ENCODE data around the gene AUTS2. TPM values are rescaled to one million over a fixed set of nuclear protein-coding genes. Genes with fewer than 3 reads are reported as not detected.

Gene AUTS2
- total RNA-seq, 1 donor from 2014 or later: 80.6 TPM

DNA sequence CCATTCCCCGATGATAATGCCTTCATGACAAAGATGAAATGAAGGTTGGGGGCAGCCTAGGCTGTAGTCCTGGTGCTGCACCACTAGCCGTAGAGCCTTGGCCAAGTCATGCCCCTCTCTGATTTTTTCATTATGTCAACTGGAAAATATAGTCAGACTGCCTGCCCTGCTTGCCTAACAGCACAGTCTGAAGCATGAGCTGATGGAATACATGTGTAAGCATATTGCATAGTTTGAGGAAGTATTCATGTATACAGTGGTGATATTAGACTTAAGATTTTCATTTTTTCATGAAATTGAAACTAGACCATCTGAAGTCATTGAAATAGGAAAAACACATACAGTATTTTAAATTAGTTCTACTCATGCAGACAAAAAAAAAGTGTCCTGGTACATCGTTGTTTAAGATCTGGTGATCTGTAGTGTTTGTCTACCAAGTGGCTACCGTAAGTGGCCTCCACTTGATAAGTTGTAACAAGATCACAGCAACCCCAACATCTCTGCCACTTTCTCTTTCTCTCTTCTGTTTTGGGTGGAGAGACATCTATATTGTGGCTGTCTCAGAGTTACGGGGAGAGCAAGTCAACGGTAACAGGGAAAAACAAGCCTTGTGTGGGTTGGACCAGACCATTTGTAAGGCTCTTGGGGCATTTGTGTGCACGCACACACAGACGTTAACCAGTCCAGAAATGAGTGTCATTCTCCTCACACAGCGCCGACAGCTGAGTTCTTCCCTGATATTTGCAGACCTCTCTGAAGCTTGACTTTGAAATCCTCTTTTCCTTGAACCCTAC, 817.1 kb downstream of the AUTS2 start:
- TF ChIP-seq, protein P1, sequence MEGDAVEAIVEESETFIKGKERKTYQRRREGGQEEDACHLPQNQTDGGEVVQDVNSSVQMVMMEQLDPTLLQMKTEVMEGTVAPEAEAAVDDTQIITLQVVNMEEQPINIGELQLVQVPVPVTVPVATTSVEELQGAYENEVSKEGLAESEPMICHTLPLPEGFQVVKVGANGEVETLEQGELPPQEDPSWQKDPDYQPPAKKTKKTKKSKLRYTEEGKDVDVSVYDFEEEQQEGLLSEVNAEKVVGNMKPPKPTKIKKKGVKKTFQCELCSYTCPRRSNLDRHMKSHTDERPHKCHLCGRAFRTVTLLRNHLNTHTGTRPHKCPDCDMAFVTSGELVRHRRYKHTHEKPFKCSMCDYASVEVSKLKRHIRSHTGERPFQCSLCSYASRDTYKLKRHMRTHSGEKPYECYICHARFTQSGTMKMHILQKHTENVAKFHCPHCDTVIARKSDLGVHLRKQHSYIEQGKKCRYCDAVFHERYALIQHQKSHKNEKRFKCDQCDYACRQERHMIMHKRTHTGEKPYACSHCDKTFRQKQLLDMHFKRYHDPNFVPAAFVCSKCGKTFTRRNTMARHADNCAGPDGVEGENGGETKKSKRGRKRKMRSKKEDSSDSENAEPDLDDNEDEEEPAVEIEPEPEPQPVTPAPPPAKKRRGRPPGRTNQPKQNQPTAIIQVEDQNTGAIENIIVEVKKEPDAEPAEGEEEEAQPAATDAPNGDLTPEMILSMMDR (IDR thresholded peaks at IDR 0.05): no peak
- Mint-ChIP-seq H3K4me3 (ENCODE audit: unreplicated experiment) (no peak overlapping the region), H3K27ac (ENCODE audit: unreplicated experiment) (no peak overlapping the region), H3K36me3 (ENCODE audit: unreplicated experiment) (peaks cover 2% of the 10 kb centered on the region), H3K9me3 (ENCODE audit: unreplicated experiment) (no peaks in the 10 kb centered on the region), H3K27me3 (ENCODE audit: unreplicated experiment) (no peaks in the 10 kb centered on the region), H3K4me1 (ENCODE audit: unreplicated experiment) (no peaks in the 10 kb centered on the region)
- no peak for DNase-seq (ENCODE audit: extremely low spot score, unreplicated experiment)

DNA sequence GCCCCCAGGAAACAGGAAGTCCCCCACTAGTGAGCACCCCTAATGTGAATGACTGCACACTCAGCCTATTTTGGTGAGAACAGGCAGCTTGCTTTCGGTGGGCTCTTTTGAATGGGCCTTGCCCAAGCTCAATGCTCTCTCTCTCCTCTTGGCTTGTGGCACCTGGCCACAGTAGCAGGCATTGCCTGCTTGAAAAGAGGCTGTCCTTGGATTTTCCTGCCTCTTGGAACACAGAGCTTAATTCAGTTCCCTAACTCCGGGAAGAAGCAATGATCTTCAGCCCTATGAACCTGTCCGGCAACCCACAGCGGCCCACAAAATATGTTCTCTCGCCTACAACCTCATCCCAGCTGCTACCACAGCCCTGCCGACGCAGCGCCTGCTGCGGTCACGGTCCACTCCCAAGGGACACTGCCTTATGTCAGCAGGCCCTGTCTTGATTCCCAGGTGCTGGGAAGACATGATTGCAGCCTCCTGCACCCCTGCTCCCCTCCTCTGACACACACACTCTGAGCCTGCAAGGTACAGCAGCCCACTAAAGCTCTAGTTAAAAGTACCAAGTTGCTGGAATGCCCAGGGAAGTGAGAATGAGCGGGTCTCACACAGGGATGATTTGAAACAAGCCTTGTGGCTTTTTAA, 818.2 kb downstream of the AUTS2 start:
- no peaks in the 10 kb centered on the region for H3K4me1 Mint-ChIP-seq (ENCODE audit: unreplicated experiment)
- H3K27ac Mint-ChIP-seq (ENCODE audit: unreplicated experiment): no peak overlapping the region
- DNase-seq (ENCODE audit: extremely low spot score, unreplicated experiment): no peak
- H3K27me3 Mint-ChIP-seq (ENCODE audit: unreplicated experiment): no peaks in the 10 kb centered on the region
- H3K9me3 Mint-ChIP-seq (ENCODE audit: unreplicated experiment): no peaks in the 10 kb centered on the region
- H3K36me3 Mint-ChIP-seq (ENCODE audit: unreplicated experiment): no peaks in the 10 kb centered on the region
- H3K4me3 Mint-ChIP-seq (ENCODE audit: unreplicated experiment): no peak overlapping the region
- TF ChIP-seq, protein P1 (IDR thresholded peaks at IDR 0.05): no peak

DNA sequence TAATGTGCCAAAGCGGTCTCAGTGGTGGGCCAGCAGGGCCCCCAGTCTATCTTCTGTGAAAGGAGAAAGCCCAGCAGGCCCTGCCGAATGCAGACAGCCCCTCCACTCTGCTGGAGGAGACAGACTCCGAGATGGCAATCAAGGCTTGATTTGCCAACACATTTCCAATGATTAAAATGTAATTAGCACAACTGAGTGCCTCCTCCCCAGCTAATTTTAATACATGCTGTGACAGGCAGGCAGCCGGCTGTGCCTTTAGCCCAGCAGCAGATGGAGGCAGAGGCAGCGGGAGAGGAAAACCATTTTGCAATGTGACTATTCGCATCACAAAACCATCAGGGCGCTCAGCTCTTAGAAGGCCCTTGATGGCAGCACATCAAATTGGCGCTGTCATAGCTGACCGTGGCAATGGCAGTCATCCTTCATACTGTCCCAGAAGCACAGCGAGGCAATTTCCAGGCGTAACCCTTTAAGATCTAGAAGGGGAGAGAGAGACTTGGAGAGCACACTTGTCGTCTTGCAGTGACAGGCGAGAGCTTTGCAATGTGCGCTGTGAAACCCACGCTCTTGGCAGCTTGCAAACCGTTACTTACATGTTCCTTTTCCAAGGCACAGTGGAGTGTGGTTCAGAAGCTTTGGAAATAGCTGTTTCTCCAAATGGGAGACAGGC, 818.8 kb downstream of the AUTS2 start:
- TF ChIP-seq, protein P1 (IDR thresholded peaks at IDR 0.05): no peak
- DNase-seq (ENCODE audit: extremely low spot score, unreplicated experiment): no peak
- Mint-ChIP-seq H3K36me3 (ENCODE audit: unreplicated experiment) (no peaks in the 10 kb centered on the region), H3K9me3 (ENCODE audit: unreplicated experiment) (no peaks in the 10 kb centered on the region), H3K27ac (ENCODE audit: unreplicated experiment) (no peak overlapping the region), H3K4me3 (ENCODE audit: unreplicated experiment) (no peak overlapping the region), H3K4me1 (ENCODE audit: unreplicated experiment) (no peaks in the 10 kb centered on the region), H3K27me3 (ENCODE audit: unreplicated experiment) (no peaks in the 10 kb centered on the region)

DNA sequence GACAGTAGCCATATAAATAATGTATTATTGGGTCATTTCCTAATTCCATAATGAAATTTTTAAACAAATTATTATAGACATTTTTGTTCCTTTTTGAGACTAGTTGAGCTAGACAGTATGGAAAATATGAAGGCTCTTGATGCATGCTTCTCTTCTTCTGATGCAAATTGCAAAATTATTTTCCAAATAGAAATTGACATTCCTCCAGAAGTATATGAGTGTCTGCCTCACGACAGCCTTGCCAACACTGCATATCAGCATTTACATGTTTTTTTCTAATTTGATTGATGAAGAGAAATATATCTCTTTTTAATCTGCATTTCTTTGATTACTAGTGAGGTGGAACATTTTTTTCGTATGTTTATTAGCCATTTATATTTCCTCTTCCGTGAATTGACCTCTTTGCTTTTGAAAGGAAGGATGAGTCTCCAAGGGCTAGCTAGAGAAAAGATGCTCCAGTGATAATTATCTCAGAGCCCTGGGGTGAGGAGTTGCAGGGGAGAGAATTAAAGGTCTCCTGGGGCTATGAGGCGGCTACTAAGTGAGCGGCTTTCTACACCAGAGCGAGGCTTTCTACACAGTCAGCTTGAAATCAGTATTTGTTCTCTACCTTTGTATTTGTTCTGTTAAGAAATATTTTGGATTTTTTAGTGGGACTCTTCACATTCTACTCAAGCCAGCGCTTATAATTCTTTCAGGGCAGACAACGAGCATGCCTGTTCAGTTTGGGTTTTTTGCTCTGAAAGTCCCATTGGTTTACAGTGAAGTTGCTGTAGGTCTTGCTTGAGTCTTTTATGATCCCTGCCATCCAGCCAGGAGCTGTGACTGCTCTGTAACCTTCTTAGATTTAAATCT, 821.5 kb downstream of the AUTS2 start:
- H3K4me1 Mint-ChIP-seq (ENCODE audit: unreplicated experiment): no peaks in the 10 kb centered on the region
- H3K4me3 Mint-ChIP-seq (ENCODE audit: unreplicated experiment): no peak overlapping the region
- no peak overlapping the region for H3K27ac Mint-ChIP-seq (ENCODE audit: unreplicated experiment)
- no peaks in the 10 kb centered on the region for H3K36me3 Mint-ChIP-seq (ENCODE audit: unreplicated experiment)
- H3K9me3 Mint-ChIP-seq (ENCODE audit: unreplicated experiment): no peaks in the 10 kb centered on the region
- no peak for DNase-seq (ENCODE audit: extremely low spot score, unreplicated experiment)
- no peaks in the 10 kb centered on the region for H3K27me3 Mint-ChIP-seq (ENCODE audit: unreplicated experiment)
- TF ChIP-seq, protein P1 (IDR thresholded peaks at IDR 0.05): no peak
